SK-N-SH (cell line): Measurements from ENCODE around the gene ASPN.

ENCODE experiments used
- CTCF ChIP-seq: fragments of 200-600 bp; sonication (generic); IDR thresholded peaks from 2 replicates; pipeline ENCODE4 v1.6.1; 2017; ENCODE audit warnings: antibody characterized with exemption, mild to moderate bottlenecking, moderate library complexity
- RFX5 ChIP-seq: IDR thresholded peaks from 2 replicates; pipeline ENCODE4 v1.6.1; 2012; ENCODE audit warnings: mild to moderate bottlenecking, improper control_type of control experiment, low read length
- USF2 ChIP-seq: fragments of 150-350 bp; IDR thresholded peaks from 2 replicates; pipeline ENCODE4 v1.6.1; 2017; ENCODE audit warnings: antibody characterized with exemption, low read length, low read depth, borderline replicate concordance

DNA sequence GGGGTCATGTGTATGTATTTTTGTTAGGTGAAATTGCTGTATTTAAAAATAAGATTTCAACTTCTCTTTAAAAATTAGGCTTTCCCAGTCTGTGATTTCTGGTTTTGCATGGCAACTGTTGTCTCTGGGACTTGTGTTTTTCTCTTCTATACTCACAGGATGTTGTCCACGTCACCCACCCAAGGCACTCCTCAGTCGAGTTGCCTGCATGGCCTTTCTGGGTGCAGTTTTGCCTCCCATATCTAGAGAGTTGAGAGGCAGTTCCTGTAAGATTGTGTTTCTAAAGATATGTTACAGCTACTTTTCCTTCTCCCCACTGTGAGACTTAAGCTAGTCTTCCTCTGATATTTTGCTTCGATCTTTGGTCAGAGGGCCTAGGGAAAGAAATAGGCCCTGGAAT is 2.3 kb upstream of the ASPN start:
- TF ChIP-seq USF2 (no peak), CTCF (no peak), RFX5 (no peak)
